SK-N-SH (cell line): Measurements from ENCODE around the gene PCNT. TPM values are rescaled to one million over a fixed set of nuclear protein-coding genes. Genes with fewer than 3 reads are reported as not detected.

Experiments used
- CTCF ChIA-PET: fragments of 300-600, 350-600 bp; formaldehyde crosslinking; extraction: SDS; loops from one replicate; lab custom pipeline; 2021; lab: Yijun Ruan, JAX
- POLR2A ChIA-PET: fragments of 350-600 bp; sonication (Branson Sonifier 250); formaldehyde crosslinking; extraction: SDS; loops from one replicate; lab custom pipeline; 2020; ENCODE audit warnings: antibody characterized with exemption, inconsistent platforms; lab: Yijun Ruan, JAX
- DNase-seq: peaks from one replicate; pipeline ENCODE4 v3.0.0; 2012
- H2AFZ ChIP-seq: fragments of 200-600 bp; sonication (generic); 2 replicates; pipeline ENCODE4 v1.8.1; 2016; ENCODE audit warnings: antibody characterized with exemption, mild to moderate bottlenecking, low read depth
- H3F3A ChIP-seq: fragments of 200-600 bp; sonication (generic); replicated peaks from 2 replicates; pipeline ENCODE3; 2016; ENCODE audit warnings: antibody characterized with exemption, mild to moderate bottlenecking; ENCODE audit not compliant: insufficient read depth
- H3K27ac ChIP-seq, 2 experiments: fragments of 200-500 bp in 1 of 2; fragments of 200-600 bp in 1 of 2; sonication (Bioruptor generic) in 1 of 2; sonication (generic), shearing (Covaris generic) in 1 of 2; 2 replicates each; pipeline versions ENCODE4 v1.5.1 to v1.6.1; 2014 to 2016; ENCODE audit warnings: low read depth in 2 of 2, inconsistent platforms in 1 of 2, low read length in 1 of 2, mild to moderate bottlenecking in 1 of 2, mixed read lengths in 1 of 2
- H3K27me3 ChIP-seq: fragments of 200-600 bp; sonication (generic), shearing (Covaris generic); 2 replicates; pipeline ENCODE4 v1.6.1; 2016; ENCODE audit warnings: mixed run types; ENCODE audit not compliant: insufficient read depth
- H3K36me3 ChIP-seq, 2 experiments: fragments of 200-500 bp in 1 of 2; fragments of 200-600 bp in 1 of 2; sonication (Bioruptor generic) in 1 of 2; sonication (generic) in 1 of 2; replicated peaks in 1 of 2; 2 replicates each; pipeline versions ENCODE3 to v1.5.1; 2014 to 2016; ENCODE audit warnings: low read length in 1 of 2, mild to moderate bottlenecking in 1 of 2; ENCODE audit not compliant: insufficient read depth in 2 of 2, control insufficient read depth in 1 of 2
- H3K4me1 ChIP-seq, 2 experiments: fragments of 200-500 bp in 1 of 2; fragments of 200-600 bp in 1 of 2; sonication (Bioruptor generic) in 1 of 2; sonication (generic), shearing (Covaris generic) in 1 of 2; 2 replicates each; pipeline versions ENCODE4 v1.5.1 to v1.6.1; 2014 to 2016; ENCODE audit warnings: low read depth in 1 of 2, low read length in 1 of 2, mixed run types in 1 of 2; ENCODE audit not compliant: insufficient read depth in 2 of 2, control insufficient read depth in 1 of 2
- H3K4me2 ChIP-seq: fragments of 200-600 bp; sonication (generic), shearing (Covaris generic); 2 replicates; pipeline ENCODE4 v1.6.1; 2017; ENCODE audit warnings: mixed run types
- H3K4me3 ChIP-seq, 2 experiments: fragments of 200-500 bp in 1 of 2; fragments of 200-600 bp in 1 of 2; sonication (Bioruptor generic) in 1 of 2; sonication (generic), shearing (Covaris generic) in 1 of 2; 2 replicates each; pipeline versions ENCODE4 v1.5.1 to v1.8.1; 2014 to 2016; ENCODE audit warnings: low read depth in 2 of 2, inconsistent platforms in 1 of 2, low read length in 1 of 2, mild to moderate bottlenecking in 1 of 2, mixed read lengths in 1 of 2, moderate library complexity in 1 of 2
- H3K79me2 ChIP-seq: fragments of 200-600 bp; sonication (generic); 2 replicates; pipeline ENCODE4 v1.8.1; 2017; ENCODE audit warnings: mild to moderate bottlenecking; ENCODE audit not compliant: insufficient read depth
- H3K9ac ChIP-seq: fragments of 200-600 bp; sonication (generic); 2 replicates; pipeline ENCODE4 v1.6.1; 2017; ENCODE audit warnings: mixed run types
- H3K9me2 ChIP-seq: fragments of 200-600 bp; sonication (generic); 2 replicates; pipeline ENCODE4 v1.6.1; 2017; ENCODE audit warnings: mixed run types
- H3K9me3 ChIP-seq: fragments of 200-600 bp; sonication (generic); 2 replicates; pipeline ENCODE4 v1.6.1; 2017; ENCODE audit warnings: mixed run types, mild to moderate bottlenecking, moderate library complexity
- H4K20me1 ChIP-seq: fragments of 200-600 bp; sonication (generic); 2 replicates; pipeline ENCODE4 v1.6.1; 2017; ENCODE audit warnings: mild to moderate bottlenecking, mixed run types; ENCODE audit not compliant: insufficient read depth
- CHD2 ChIP-seq: fragments of 150-350 bp; IDR thresholded peaks from 2 replicates; pipeline ENCODE4 v1.6.1; 2018; ENCODE audit warnings: low read length; ENCODE audit not compliant: partially characterized antibody
- ELF1 ChIP-seq: IDR thresholded peaks from 2 replicates; pipeline ENCODE4 v1.4.0; 2012
- EP300 ChIP-seq, 2 experiments: IDR thresholded peaks; 2 replicates each; pipeline versions ENCODE4 v1.4.0 to v1.6.1; 2012; ENCODE audit warnings: borderline replicate concordance in 1 of 2, low read depth in 1 of 2, low read length in 1 of 2
- FOXM1 ChIP-seq: IDR thresholded peaks from 2 replicates; pipeline ENCODE4 v1.4.0; 2012; ENCODE audit warnings: low read depth, mild to moderate bottlenecking
- NFIC ChIP-seq: IDR thresholded peaks from 2 replicates; pipeline ENCODE4 v1.4.0; 2012; ENCODE audit warnings: borderline replicate concordance
- RCOR1 ChIP-seq: fragments of 150-350 bp; IDR thresholded peaks from 2 replicates; pipeline ENCODE4 v1.6.1; 2017; ENCODE audit warnings: antibody characterized with exemption, low read length
- RXRA ChIP-seq: IDR thresholded peaks from 2 replicates; pipeline ENCODE4 v1.4.0; 2012; ENCODE audit warnings: low read depth, mild to moderate bottlenecking, borderline replicate concordance
- SIN3A ChIP-seq: IDR thresholded peaks from 2 replicates; pipeline ENCODE4 v1.6.1; 2012; ENCODE audit warnings: low read depth, mild to moderate bottlenecking, low read length, moderate library complexity, borderline replicate concordance
- SMC3 ChIP-seq: IDR thresholded peaks from 2 replicates; pipeline ENCODE4 v1.6.1; 2012; ENCODE audit warnings: low read depth, low read length, improper control_type of control experiment
- YY1 ChIP-seq: IDR thresholded peaks from 2 replicates; pipeline ENCODE4 v1.4.0; 2012; ENCODE audit warnings: low read depth, mild to moderate bottlenecking
- ZBTB33 ChIP-seq: IDR thresholded peaks from 2 replicates; pipeline ENCODE4 v1.4.0; 2012; ENCODE audit warnings: low read depth, borderline replicate concordance
- WGBS: methylation state at CpG from one replicate; pipeline ENCODE4 v1.1.6; 2017; ENCODE audit warnings: low lambda C conversion rate; 5-methylcytosine and 5-hydroxymethylcytosine counted together
- polyA plus RNA-seq, 3 experiments: library from polyadenylated mRNA; depleted of rRNA; stranded (reverse); fragments of >200 nt; gene quantifications; 2 replicates each; pipeline ENCODE4 v1.2.3, GENCODE V29; 2012
- TF ChIP-seq, protein P1 (sequence below): IDR thresholded peaks from 2 replicates; pipeline ENCODE4 v1.4.0; 2012; ENCODE audit warnings: low read depth
- TF ChIP-seq, protein P2 (sequence below): fragments of 200-600 bp; sonication (generic); IDR thresholded peaks from 2 replicates; pipeline ENCODE4 v1.6.1; 2017; ENCODE audit warnings: antibody characterized with exemption, mild to moderate bottlenecking, moderate library complexity

PCNT gene
- polyA plus RNA-seq, 1 of the 3 experiments (the other 2 are of a cell fraction) = 15.7 TPM

- TF ChIP-seq ZBTB33 = no peak
- no peak for TF ChIP-seq YY1
- no peak for TF ChIP-seq EP300 (IDR thresholded peaks at IDR 0.05; ENCODE audit: borderline replicate concordance in 1 of 2, low read depth in 1 of 2, low read length in 1 of 2)
- TF ChIP-seq, protein P1, sequence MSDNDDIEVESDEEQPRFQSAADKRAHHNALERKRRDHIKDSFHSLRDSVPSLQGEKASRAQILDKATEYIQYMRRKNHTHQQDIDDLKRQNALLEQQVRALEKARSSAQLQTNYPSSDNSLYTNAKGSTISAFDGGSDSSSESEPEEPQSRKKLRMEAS = no peak
- no peak for TF ChIP-seq SMC3
- TF ChIP-seq RCOR1 = no peak
- no peak for TF ChIP-seq NFIC
- no peak for TF ChIP-seq ELF1
These were observed 30.1 kb downstream of the PCNT start (continued) for GRCh38 chr21:46354046-46354445.

DNA sequence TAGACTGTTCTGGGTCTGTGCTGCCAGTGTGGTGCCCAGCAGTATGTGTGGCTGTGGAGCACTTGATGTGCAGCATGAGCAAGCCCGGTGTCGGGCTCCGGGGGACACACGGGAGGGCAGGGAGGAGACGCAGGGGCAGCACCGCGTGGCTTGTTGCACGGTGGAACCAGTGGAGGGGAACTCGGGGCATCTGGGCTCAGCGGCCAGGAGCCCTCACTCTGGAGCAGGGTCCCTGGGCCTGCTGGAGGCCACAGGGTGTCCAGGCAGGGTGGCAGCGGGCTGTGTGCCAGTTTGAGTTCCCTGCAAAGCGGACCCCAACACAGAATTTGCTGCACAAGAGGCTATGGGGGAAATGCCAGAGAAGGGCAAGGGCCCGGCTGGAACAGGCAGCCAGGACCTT lies 30.6 kb downstream of the PCNT start:
- Histone ChIP-seq H3K4me2 (no peak overlapping the region), H3K9me2 (no peaks in the 10 kb centered on the region), H3K79me2 (no peaks in the 10 kb centered on the region), H3K4me1 (no peaks in the 10 kb centered on the region), H3K27ac (no peak overlapping the region), H3K27me3 (no peaks in the 10 kb centered on the region), H3K9me3 (no peaks in the 10 kb centered on the region), H3K9ac (no peak overlapping the region), H3K4me3 (no peak overlapping the region), H3K36me3 (peaks cover 17 to 73% of the 10 kb centered on the region in 2 experiments), H3F3A (no peaks in the 10 kb centered on the region), H2AFZ (no peak overlapping the region), H4K20me1 (no peaks in the 10 kb centered on the region)
- DNase-seq = no peak
- ChIA-PET POLR2A (no interaction called here), CTCF (no interaction called here)
- WGBS = 93% methylated on average over 10 of the region's 13 CpGs
- TF ChIP-seq RCOR1 (no peak), FOXM1 (no peak), RXRA (no peak), SIN3A (no peak), CHD2 (no peak)
- TF ChIP-seq, protein P2, sequence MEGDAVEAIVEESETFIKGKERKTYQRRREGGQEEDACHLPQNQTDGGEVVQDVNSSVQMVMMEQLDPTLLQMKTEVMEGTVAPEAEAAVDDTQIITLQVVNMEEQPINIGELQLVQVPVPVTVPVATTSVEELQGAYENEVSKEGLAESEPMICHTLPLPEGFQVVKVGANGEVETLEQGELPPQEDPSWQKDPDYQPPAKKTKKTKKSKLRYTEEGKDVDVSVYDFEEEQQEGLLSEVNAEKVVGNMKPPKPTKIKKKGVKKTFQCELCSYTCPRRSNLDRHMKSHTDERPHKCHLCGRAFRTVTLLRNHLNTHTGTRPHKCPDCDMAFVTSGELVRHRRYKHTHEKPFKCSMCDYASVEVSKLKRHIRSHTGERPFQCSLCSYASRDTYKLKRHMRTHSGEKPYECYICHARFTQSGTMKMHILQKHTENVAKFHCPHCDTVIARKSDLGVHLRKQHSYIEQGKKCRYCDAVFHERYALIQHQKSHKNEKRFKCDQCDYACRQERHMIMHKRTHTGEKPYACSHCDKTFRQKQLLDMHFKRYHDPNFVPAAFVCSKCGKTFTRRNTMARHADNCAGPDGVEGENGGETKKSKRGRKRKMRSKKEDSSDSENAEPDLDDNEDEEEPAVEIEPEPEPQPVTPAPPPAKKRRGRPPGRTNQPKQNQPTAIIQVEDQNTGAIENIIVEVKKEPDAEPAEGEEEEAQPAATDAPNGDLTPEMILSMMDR = no peak
